Activated CD8-positive, alpha-beta T cell treated with anti-CD3 and anti-CD28 coated beads for 36 hours (primary cell): ENCODE measurements around the gene C16orf89. TPM values are rescaled to one million over a fixed set of nuclear protein-coding genes. Genes with fewer than 3 reads are reported as not detected.

Source experiments
- ATAC-seq: fragments of 200-7000 bp; cut with Tn5 transposase; one replicate; pipeline ENCODE4 v1.10.0; 2021; ENCODE audit warnings: mild to moderate bottlenecking, moderate library complexity
- CTCF ChIA-PET: fragments of 350-600 bp; sonication (Branson Sonifier 250); formaldehyde crosslinking; loops from one replicate; lab custom pipeline; 2021; ENCODE audit warnings: antibody characterized with exemption; lab: Charles Lee
- POLR2A ChIA-PET: fragments of 350-600 bp; sonication (Branson Sonifier 250); formaldehyde crosslinking; loops from one replicate; lab custom pipeline; 2021; ENCODE audit warnings: antibody characterized with exemption; lab: Charles Lee
- DNase-seq: peaks from one replicate; pipeline ENCODE4 v3.0.0-alpha.2; 2020
- H3K27ac Mint-ChIP-seq: one replicate; pipeline ENCODE4 v1.8.0; 2021; ENCODE audit warnings: mild to moderate bottlenecking, mixed read lengths
- H3K27me3 Mint-ChIP-seq: one replicate; pipeline ENCODE4 v1.8.0; 2021; ENCODE audit warnings: mixed read lengths
- H3K36me3 Mint-ChIP-seq: one replicate; pipeline ENCODE4 v1.8.0; 2021; ENCODE audit warnings: low read depth, mixed read lengths
- H3K4me1 Mint-ChIP-seq: one replicate; pipeline ENCODE4 v1.8.0; 2021; ENCODE audit warnings: low read depth, mixed read lengths
- H3K4me3 Mint-ChIP-seq: one replicate; pipeline ENCODE4 v1.8.0; 2021; ENCODE audit warnings: mild to moderate bottlenecking, moderate library complexity, mixed read lengths
- H3K9me3 Mint-ChIP-seq: one replicate; pipeline ENCODE4 v1.8.0; 2021; ENCODE audit warnings: mixed read lengths
- CTCF ChIP-seq: fragments of 200-600 bp; IDR thresholded peaks from one replicate; pipeline ENCODE4 v1.8.0; 2022; ENCODE audit warnings: antibody characterized with exemption, mild to moderate bottlenecking
- intact Hi-C: fragments of 100-400 bp; cut with micrococcal nuclease; formaldehyde crosslinking; loops from one replicate; pipeline ENCODE4 v1.10.0; 2022
- total RNA-seq, 2 experiments: library from RNA; stranded (reverse); gene quantifications; one replicate each; pipeline ENCODE4 v1.2.3, GENCODE V29; 2021

Gene C16orf89
- total RNA-seq, 2 experiments from 2014 or later, result not detected

DNA sequence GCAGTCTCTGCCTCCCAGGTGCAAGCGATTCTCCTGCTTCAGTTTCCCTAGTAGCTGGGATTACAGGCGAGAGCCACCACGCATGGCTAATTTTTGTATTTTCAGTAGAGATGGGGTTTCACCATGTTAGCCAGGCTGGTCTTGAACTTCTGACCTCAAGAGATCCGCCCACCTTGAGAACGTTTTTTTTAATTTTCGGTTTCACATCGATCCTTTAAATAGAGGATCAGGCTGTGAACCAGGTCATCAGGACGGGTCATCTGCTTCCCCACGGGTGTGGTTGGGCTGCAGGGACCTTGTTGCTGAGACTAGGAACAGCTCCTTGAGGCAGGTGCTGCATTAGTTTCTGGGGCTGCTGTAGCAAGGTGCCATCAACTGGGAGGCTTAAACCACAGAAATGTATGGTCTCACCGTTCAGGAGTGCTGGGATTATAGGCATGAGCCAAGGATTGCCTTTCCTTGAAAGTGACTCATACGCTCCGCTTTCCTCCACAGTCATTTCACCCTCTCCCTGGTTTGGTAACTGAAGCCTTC lies 24.1 kb downstream of the C16orf89 start:
- Mint-ChIP-seq H3K9me3 (no peaks in the 10 kb centered on the region), H3K36me3 (no peaks in the 10 kb centered on the region), H3K27me3 (no peaks in the 10 kb centered on the region), H3K27ac (no peak overlapping the region), H3K4me3 (no peak overlapping the region), H3K4me1 (no peaks in the 10 kb centered on the region)
- intact Hi-C loops, result no loop called here
- ChIA-PET POLR2A (interaction anchor here (1.0 kb wide), 1 partner anchor 15 kb away, joined by 3 read pairs; no protein-coding TSS in a partner anchor), CTCF (no interaction called here)
- DNase-seq, result no peak
- no peak for TF ChIP-seq CTCF
- no peak for ATAC-seq

- ATAC-seq (no peak), DNase-seq (no peak)
- no peak for TF ChIP-seq CTCF
- POLR2A ChIA-PET, result no interaction called here
- no peaks in the 10 kb centered on the region for H3K4me1 Mint-ChIP-seq
- H3K36me3 Mint-ChIP-seq, result no peaks in the 10 kb centered on the region
- CTCF ChIA-PET, result no interaction called here
- no peak overlapping the region for H3K4me3 Mint-ChIP-seq
- H3K27me3 Mint-ChIP-seq, result no peaks in the 10 kb centered on the region
- H3K9me3 Mint-ChIP-seq, result no peaks in the 10 kb centered on the region
- H3K27ac Mint-ChIP-seq, result no peak overlapping the region
- intact Hi-C loops, result no loop called here
Observed at GRCh38 chr16:5040451-5040850, 25.3 kb downstream of the C16orf89 start.

- intact Hi-C loops, result no loop called here
- H3K36me3 Mint-ChIP-seq, result peaks cover 2% of the 10 kb centered on the region
- H3K4me1 Mint-ChIP-seq, result peaks cover 18% of the 10 kb centered on the region
- ATAC-seq (no peak), DNase-seq (no peak)
- no peak overlapping the region for H3K4me3 Mint-ChIP-seq
- CTCF ChIA-PET, result no interaction called here
- POLR2A ChIA-PET, result no interaction called here
- H3K27me3 Mint-ChIP-seq, result no peaks in the 10 kb centered on the region
- H3K9me3 Mint-ChIP-seq, result no peaks in the 10 kb centered on the region
- no peak overlapping the region for H3K27ac Mint-ChIP-seq
- no peak for TF ChIP-seq CTCF
Observed at GRCh38 chr16:5036228-5037156, 29.3 kb downstream of the C16orf89 start.

- no peak overlapping the region for H3K27ac Mint-ChIP-seq
- POLR2A ChIA-PET, result no interaction called here
- no peaks in the 10 kb centered on the region for H3K27me3 Mint-ChIP-seq
- H3K4me3 Mint-ChIP-seq, result no peak overlapping the region
- CTCF ChIA-PET, result no interaction called here
- H3K4me1 Mint-ChIP-seq, result peaks cover 18% of the 10 kb centered on the region
- intact Hi-C loops, result no loop called here
- H3K9me3 Mint-ChIP-seq, result no peaks in the 10 kb centered on the region
- DNase-seq (no peak), ATAC-seq (no peak)
- TF ChIP-seq CTCF, result no peak
- H3K36me3 Mint-ChIP-seq, result peaks cover 3% of the 10 kb centered on the region
Observed at GRCh38 chr16:5035909-5036227, 29.9 kb downstream of the C16orf89 start.

GRCh38 chr16:5034167-5034523 lies 31.6 kb downstream of the C16orf89 start:
- Mint-ChIP-seq H3K27ac (peak overlapping the region; percentile 78), H3K4me3 (peak overlapping the region; percentile 81), H3K27me3 (no peaks in the 10 kb centered on the region), H3K36me3 (peaks cover 3% of the 10 kb centered on the region), H3K9me3 (no peaks in the 10 kb centered on the region), H3K4me1 (peaks cover 18% of the 10 kb centered on the region)
- TF ChIP-seq CTCF, result no peak
- intact Hi-C loops, result no loop called here
- ChIA-PET CTCF (interaction anchor here (1.0 to 1.6 kb wide), 5 partner anchors 9 to 410 kb away, joined by 3 to 5 read pairs (median 4); partner anchors contain the start of gene MGRN1), POLR2A (interaction anchor here (0.8 to 2.3 kb wide), 6 partner anchors 11 to 75 kb away, joined by 3 to 8 read pairs (median 3); partner anchors contain the start of gene ALG1)
- DNase-seq (no peak), ATAC-seq (no peak)
